GM23248 (cell line): ENCODE data around the gene ELP6. TPM values are rescaled to one million over a fixed set of nuclear protein-coding genes. Genes with fewer than 3 reads are reported as not detected.

Experiments used
- DNase-seq: peaks from one replicate; pipeline ENCODE4 v3.0.0-alpha.2; 2015
- H2AFZ ChIP-seq: fragments of 200-600 bp; sonication (generic); 2 replicates; pipeline ENCODE4 v1.6.1; 2016; ENCODE audit warnings: antibody characterized with exemption
- H3F3A ChIP-seq: fragments of 200-600 bp; sonication (generic); 2 replicates; pipeline ENCODE4 v1.6.1; 2016; ENCODE audit warnings: mild to moderate bottlenecking, antibody characterized with exemption, mixed run types; ENCODE audit not compliant: insufficient read depth
- H3K27ac ChIP-seq: fragments of 200-600 bp; sonication (generic); 2 replicates; pipeline ENCODE4 v1.5.1; 2016; ENCODE audit warnings: mild to moderate bottlenecking
- H3K27me3 ChIP-seq: fragments of 200-600 bp; sonication (generic); replicated peaks from 2 replicates; pipeline ENCODE4 v1.6.1; 2016; ENCODE audit warnings: mild to moderate bottlenecking; ENCODE audit not compliant: insufficient read depth
- H3K36me3 ChIP-seq: fragments of 200-600 bp; sonication (generic); 2 replicates; pipeline ENCODE4 v1.6.1; 2016; ENCODE audit warnings: low read depth, mild to moderate bottlenecking
- H3K4me1 ChIP-seq: fragments of 200-600 bp; sonication (generic); 2 replicates; pipeline ENCODE4 v1.6.1; 2016; ENCODE audit warnings: mild to moderate bottlenecking; ENCODE audit not compliant: insufficient read depth
- H3K4me2 ChIP-seq: fragments of 200-600 bp; sonication (generic); one replicate; pipeline ENCODE4 v1.6.1; 2016; ENCODE audit warnings: mild to moderate bottlenecking; ENCODE audit not compliant: unreplicated experiment
- H3K4me3 ChIP-seq: fragments of 200-600 bp; sonication (generic); 2 replicates; pipeline ENCODE4 v1.5.1; 2016; ENCODE audit warnings: mild to moderate bottlenecking
- H3K79me2 ChIP-seq: fragments of 200-600 bp; sonication (generic); 2 replicates; pipeline ENCODE4 v1.6.1; 2016; ENCODE audit warnings: mild to moderate bottlenecking; ENCODE audit not compliant: insufficient read depth
- H3K9ac ChIP-seq: fragments of 200-600 bp; sonication (generic); 2 replicates; pipeline ENCODE4 v1.6.1; 2016; ENCODE audit warnings: mild to moderate bottlenecking
- H3K9me2 ChIP-seq: fragments of 200-600 bp; sonication (generic); 2 replicates; pipeline ENCODE4 v1.6.1; 2016; ENCODE audit warnings: mixed run types, mild to moderate bottlenecking, moderate library complexity; ENCODE audit not compliant: insufficient read depth
- H3K9me3 ChIP-seq: fragments of 200-600 bp; sonication (generic); one replicate; pipeline ENCODE4 v1.6.1; 2017; ENCODE audit warnings: low read depth
- H4K20me1 ChIP-seq: fragments of 200-600 bp; sonication (generic); 2 replicates; pipeline ENCODE4 v1.6.0; 2016; ENCODE audit not compliant: insufficient read depth
- EZH2 ChIP-seq: fragments of 200-600 bp; sonication (generic); IDR thresholded peaks from 2 replicates; pipeline ENCODE4 v1.6.1; 2018; ENCODE audit warnings: antibody characterized with exemption, mild to moderate bottlenecking; ENCODE audit not compliant: insufficient read depth, poor library complexity, severe bottlenecking
- EZH2phosphoT487 ChIP-seq: fragments of 200-600 bp; sonication (generic); IDR thresholded peaks from 2 replicates; pipeline ENCODE4 v1.6.1; 2018; ENCODE audit warnings: antibody characterized with exemption, moderate library complexity, mild to moderate bottlenecking, low read depth; ENCODE audit not compliant: insufficient read depth
- WGBS, 2 experiments: methylation state at CpG; one replicate each; pipeline ENCODE4 v1.1.6; 2015 to 2017; ENCODE audit warnings: low lambda C conversion rate in 2 of 2, low coverage in 1 of 2; ENCODE audit errors: missing lambda C conversion rate in 2 of 2; 5-methylcytosine and 5-hydroxymethylcytosine counted together
- in situ Hi-C: fragments of 300-500 bp; cut with MboI; formaldehyde crosslinking; loops from 2 replicates; pipeline ENCODE4 v1.15.0; 2020
- polyA plus RNA-seq: library from polyadenylated mRNA; unstranded; fragments of >200 nt; fragmentation: Nextera tagmentation; extraction: Ambion mirVana; gene quantifications from 2 replicates; pipeline ENCODE4 v1.2.1, GENCODE V29; 2016
- total RNA-seq: library from RNA; depleted of rRNA; stranded (reverse); fragments of >200 nt; shearing (Covaris generic); gene quantifications from 2 replicates; pipeline ENCODE4 v1.2.3, GENCODE V29; 2014

Gene ELP6
- total and polyA plus RNA-seq, 2 experiments from 2014 or later: 28.6 to 36.0 TPM

GRCh38 chr3:47542471-47543173 is 29.1 kb upstream of the ELP6 start:
- no peak for TF ChIP-seq EZH2
- no peak for TF ChIP-seq EZH2phosphoT487
- H2AFZ ChIP-seq: peak overlapping the region; percentile 78
- H3F3A ChIP-seq: no peaks in the 10 kb centered on the region
- no peaks in the 10 kb centered on the region for H3K27me3 ChIP-seq
- in situ Hi-C loops: no loop called here
- H3K9ac ChIP-seq: no peak overlapping the region
- no peak overlapping the region for H3K4me2 ChIP-seq
- H4K20me1 ChIP-seq: no peaks in the 10 kb centered on the region
- H3K36me3 ChIP-seq: no peaks in the 10 kb centered on the region
- H3K9me2 ChIP-seq: no peaks in the 10 kb centered on the region
- no peak overlapping the region for H3K27ac ChIP-seq
- H3K4me3 ChIP-seq: no peak overlapping the region
- H3K4me1 ChIP-seq: no peaks in the 10 kb centered on the region
- H3K79me2 ChIP-seq: no peaks in the 10 kb centered on the region
- H3K9me3 ChIP-seq: no peaks in the 10 kb centered on the region
- whole genome bisulfite sequencing, 2 experiments: 33 to 42% methylated on average over 20 to 21 of the region's 21 CpGs
- peak; percentile 70 for DNase-seq

- Histone ChIP-seq H3F3A (no peaks in the 10 kb centered on the region), H3K27ac (no peak overlapping the region), H3K4me1 (no peaks in the 10 kb centered on the region), H3K36me3 (no peaks in the 10 kb centered on the region), H4K20me1 (no peaks in the 10 kb centered on the region), H3K9me3 (no peaks in the 10 kb centered on the region), H3K9ac (no peak overlapping the region), H3K9me2 (no peaks in the 10 kb centered on the region), H3K27me3 (no peaks in the 10 kb centered on the region), H3K4me2 (no peak overlapping the region), H3K4me3 (no peak overlapping the region), H3K79me2 (no peaks in the 10 kb centered on the region), H2AFZ (no peak overlapping the region)
- 43 to 64% methylated on average over 6 of the region's 6 CpGs for WGBS, 2 experiments
- no peak for TF ChIP-seq EZH2
- no peak for TF ChIP-seq EZH2phosphoT487
- in situ Hi-C loops: no loop called here
- peak; percentile 46 for DNase-seq
Observed at GRCh38 chr3:47541583-47542108, 28.1 kb upstream of the ELP6 start.

- no peak overlapping the region for H3K4me2 ChIP-seq
- no peaks in the 10 kb centered on the region for H3K79me2 ChIP-seq
- H4K20me1 ChIP-seq: no peaks in the 10 kb centered on the region
- H3K9me3 ChIP-seq: no peaks in the 10 kb centered on the region
- TF ChIP-seq EZH2 (no peak), EZH2phosphoT487 (no peak)
- H3K9ac ChIP-seq: no peak overlapping the region
- in situ Hi-C loops: no loop called here
- H3K36me3 ChIP-seq: no peaks in the 10 kb centered on the region
- H3K27ac ChIP-seq: no peak overlapping the region
- H3F3A ChIP-seq: no peaks in the 10 kb centered on the region
- H3K4me3 ChIP-seq: no peak overlapping the region
- no peaks in the 10 kb centered on the region for H3K9me2 ChIP-seq
- DNase-seq: peak; percentile 68
- WGBS, 2 experiments: 88 to 91% methylated on average over 3 to 4 of the region's 4 CpGs
- H2AFZ ChIP-seq: no peak overlapping the region
- H3K4me1 ChIP-seq: no peaks in the 10 kb centered on the region
- no peaks in the 10 kb centered on the region for H3K27me3 ChIP-seq
Observed at GRCh38 chr3:47540281-47540680, 26.8 kb upstream of the ELP6 start.

- H3K27ac ChIP-seq: no peak overlapping the region
- in situ Hi-C loops: no loop called here
- H3K9me3 ChIP-seq: no peaks in the 10 kb centered on the region
- TF ChIP-seq EZH2phosphoT487 (no peak), EZH2 (no peak)
- no peaks in the 10 kb centered on the region for H3K79me2 ChIP-seq
- no peak for DNase-seq
- H3K36me3 ChIP-seq: no peaks in the 10 kb centered on the region
- no peaks in the 10 kb centered on the region for H4K20me1 ChIP-seq
- no peaks in the 10 kb centered on the region for H3K4me1 ChIP-seq
- no peaks in the 10 kb centered on the region for H3F3A ChIP-seq
- H3K9me2 ChIP-seq: no peaks in the 10 kb centered on the region
- no peak overlapping the region for H3K9ac ChIP-seq
- H3K4me3 ChIP-seq: no peak overlapping the region
- no peak overlapping the region for H2AFZ ChIP-seq
- no peak overlapping the region for H3K4me2 ChIP-seq
- 38 to 51% methylated on average over 6 of the region's 6 CpGs for WGBS, 2 experiments
- H3K27me3 ChIP-seq: no peaks in the 10 kb centered on the region; the same call in 1 of the 2 replicates
Observed at GRCh38 chr3:47536967-47537366, 23.5 kb upstream of the ELP6 start.
